ENCODE data around the gene TENM3. TPM values are rescaled to one million over a fixed set of nuclear protein-coding genes. Genes with fewer than 3 reads are reported as not detected.

Gene TENM3
- total and polyA plus RNA-seq, 2 of the 8 experiments (the other 6 are each of a cell fraction or from before 2014, with no cell fraction given) = 36.9 to 69.3 TPM

DNA sequence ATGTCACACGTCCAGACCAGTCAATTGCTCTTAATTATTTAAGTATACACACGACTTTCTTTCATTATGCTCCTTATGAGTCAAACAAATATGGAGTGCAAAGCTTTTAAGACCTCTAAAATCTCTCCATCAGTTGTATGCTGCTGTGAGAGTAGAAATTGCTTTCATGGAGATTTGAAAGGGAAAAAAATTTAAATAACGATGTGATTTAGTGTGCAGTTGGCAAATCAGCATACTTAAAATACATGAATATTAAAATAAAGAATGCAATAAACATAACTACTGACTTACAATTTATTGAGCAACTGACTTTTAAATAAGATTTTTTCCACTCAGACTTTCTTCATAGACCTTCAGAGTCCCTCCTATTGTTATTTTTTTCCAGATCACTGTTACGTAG, 9.0 kb downstream of the TENM3 start:
- Histone ChIP-seq H2BK5ac (ENCODE audit: low read depth, low read length) (no peak overlapping the region), H4K8ac (ENCODE audit: extremely low read depth, insufficient read depth, low read length) (no peak overlapping the region), H3K27me3 (replicated peaks in 1 of 4; ENCODE audit: control insufficient read depth in 3 of 4, extremely low read depth in 1 of 4, insufficient read depth in 3 of 4, low read length in 3 of 4) (no peaks in the 10 kb centered on the region), H3K23ac (ENCODE audit: insufficient read length) (no peak overlapping the region), H2BK12ac (ENCODE audit: low read depth, low read length) (no peak overlapping the region), H3K56ac (replicated peaks; ENCODE audit: insufficient read length, low read depth, low read length) (no peak overlapping the region), H2BK20ac (ENCODE audit: low read length) (no peak overlapping the region), H2BK120ac (replicated peaks; ENCODE audit: low read depth, low read length) (no peak overlapping the region), H3K4ac (replicated peaks; ENCODE audit: insufficient read length, low read depth, low read length) (no peak overlapping the region), H3K14ac (ENCODE audit: insufficient read length) (no peak overlapping the region), H3K18ac (ENCODE audit: extremely low read depth, low read length) (no peak overlapping the region), H3K79me1 (ENCODE audit: low read depth, low read length) (no peaks in the 10 kb centered on the region), H4K20me1 (replicated peaks in 1 of 2; ENCODE audit: control insufficient read depth in 1 of 2, insufficient read depth in 2 of 2, low read length in 2 of 2) (no peaks in the 10 kb centered on the region), H2AK5ac (ENCODE audit: low read depth, low read length) (no peak overlapping the region), H3K4me3 (ENCODE audit: extremely low read depth in 1 of 4, insufficient read depth in 2 of 4, low read depth in 3 of 4, low read length in 4 of 4) (no peak overlapping the region), H4K91ac (replicated peaks; ENCODE audit: insufficient read length, low read length) (no peak overlapping the region), H3K23me2 (ENCODE audit: low read depth, low read length) (no peaks in the 10 kb centered on the region), H3K9ac (replicated peaks in 1 of 4; ENCODE audit: extremely low read depth in 1 of 4, low read depth in 3 of 4, low read length in 3 of 4) (no peak overlapping the region), H3K27ac (ENCODE audit: low read depth, low read length) (no peak overlapping the region), H3K79me2 (ENCODE audit: control insufficient read depth in 1 of 2, insufficient read depth in 2 of 2, low read length in 2 of 2) (0 out of 4 replicates have a peak, but pooled peaks cover 0 to 2% of the 10 kb centered on the region in 2 experiments), H2BK15ac (ENCODE audit: low read length) (no peak overlapping the region), H3K4me1 (replicated peaks in 1 of 4; ENCODE audit: control insufficient read depth in 3 of 4, insufficient read depth in 4 of 4, low read length in 3 of 4) (peaks cover 0 to 24% (median 8%) of the 10 kb centered on the region in 4 experiments; a peak in 5 of 7 replicates), H3K36me3 (ENCODE audit: control insufficient read depth in 2 of 4, insufficient read depth in 4 of 4, low read length in 3 of 4) (no peaks in the 10 kb centered on the region; a peak in 1 of 8 replicates), H3K9me3 (ENCODE audit: insufficient read depth in 2 of 2, low read depth in 1 of 2, low read length in 1 of 2) (no peaks in the 10 kb centered on the region), H3K4me2 (ENCODE audit: insufficient read depth in 1 of 2, low read depth in 2 of 2, low read length in 2 of 2) (no peak overlapping the region), H4K5ac (ENCODE audit: insufficient read length, low read depth, low read length) (no peak overlapping the region), H2AFZ (ENCODE audit: low read length) (no peak overlapping the region)
- POLR2A ChIA-PET (ENCODE audit: partially characterized antibody) = no interaction called here
- no peak for FAIRE-seq
- no peak for DNase-seq (ENCODE audit: low read depth in 1 of 2, low spot score in 2 of 2)
- 78% methylated on average over 4 of the region's 4 CpGs; no CpG with 5 or more reads in 1 of the 2 experiments for WGBS, 2 experiments (ENCODE audit: extremely low coverage in 1 of 2, insufficient coverage in 1 of 2, insufficient read length in 1 of 2, insufficient replicate concordance in 2 of 2, low coverage in 1 of 2, low lambda C conversion rate in 2 of 2, missing lambda C conversion rate in 1 of 2)
- CTCF ChIA-PET (ENCODE audit: partially characterized antibody) = no interaction called here
- TF ChIP-seq, protein P1, sequence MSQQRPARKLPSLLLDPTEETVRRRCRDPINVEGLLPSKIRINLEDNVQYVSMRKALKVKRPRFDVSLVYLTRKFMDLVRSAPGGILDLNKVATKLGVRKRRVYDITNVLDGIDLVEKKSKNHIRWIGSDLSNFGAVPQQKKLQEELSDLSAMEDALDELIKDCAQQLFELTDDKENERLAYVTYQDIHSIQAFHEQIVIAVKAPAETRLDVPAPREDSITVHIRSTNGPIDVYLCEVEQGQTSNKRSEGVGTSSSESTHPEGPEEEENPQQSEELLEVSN (IDR thresholded peaks at IDR 0.05) = no peak
- TF ChIP-seq PHF8 (conservative IDR thresholded peaks at IDR 0.05; ENCODE audit: low read depth, low read length) = no peak
- no peak for TF ChIP-seq GABPA (IDR thresholded peaks at IDR 0.05; ENCODE audit: borderline replicate concordance, insufficient read depth, low read length)
- TF ChIP-seq RBBP5 (IDR thresholded peaks at IDR 0.05; ENCODE audit: borderline replicate concordance, low read depth, low read length) = no peak
- no peak for TF ChIP-seq POU5F1 (IDR thresholded peaks at IDR 0.05; ENCODE audit: low read depth, low read length)
- no peak for TF ChIP-seq SP1 (IDR thresholded peaks at IDR 0.05; ENCODE audit: low read depth, low read length)
- no peak for TF ChIP-seq GTF2F1 (IDR thresholded peaks at IDR 0.05; ENCODE audit: borderline replicate concordance, low read depth, low read length)
- TF ChIP-seq JUN (IDR thresholded peaks at IDR 0.05; ENCODE audit: low read depth, low read length) = no peak
- no peak for TF ChIP-seq SP2 (IDR thresholded peaks at IDR 0.05; ENCODE audit: low read length)
- TF ChIP-seq SIRT6 (IDR thresholded peaks at IDR 0.05; ENCODE audit: low read length) = no peak
- TF ChIP-seq YY1 (IDR thresholded peaks at IDR 0.05; ENCODE audit: low read depth, low read length) = no peak
- no peak for TF ChIP-seq NANOG (IDR thresholded peaks at IDR 0.05; ENCODE audit: insufficient read depth, low read depth, low read length, poor library complexity, severe bottlenecking)
- TF ChIP-seq SAP30 (IDR thresholded peaks at IDR 0.05; ENCODE audit: insufficient read depth, insufficient replicate concordance, low read length) = no peak
